ENCODE results near the gene LGR6.

Gene LGR6

GRCh38 chr1:202270871-202271326 is 77.3 kb downstream of the LGR6 start (continued):
- peak; percentile 99 for TF ChIP-seq GLIS1 (tag by site-specific recombination; IDR thresholded peaks at IDR 0.05)
- no peak for TF ChIP-seq AEBP2 (tag by site-specific recombination; IDR thresholded peaks at IDR 0.05; ENCODE audit: borderline replicate concordance)
- TF ChIP-seq ZNF398 (tag by site-specific recombination; IDR thresholded peaks at IDR 0.05), result no peak
- no peak for TF ChIP-seq INSM2 (tag by site-specific recombination; IDR thresholded peaks at IDR 0.05)
- no peak for TF ChIP-seq MZF1 (tag by site-specific recombination; IDR thresholded peaks at IDR 0.05; ENCODE audit: borderline replicate concordance)
- TF ChIP-seq SALL2 (tag by site-specific recombination; IDR thresholded peaks at IDR 0.05; ENCODE audit: borderline replicate concordance), result no peak
- TF ChIP-seq SP2 (tag by site-specific recombination; IDR thresholded peaks at IDR 0.05), result no peak
- no peak for TF ChIP-seq ATF2 (tag by site-specific recombination; IDR thresholded peaks at IDR 0.05; ENCODE audit: low read depth)
- no peak for TF ChIP-seq ZNF26 (tag by site-specific recombination; IDR thresholded peaks at IDR 0.05)
- TF ChIP-seq ZBTB49 (tag by site-specific recombination; IDR thresholded peaks at IDR 0.05; ENCODE audit: low read depth), result no peak
- no peak for TF ChIP-seq TSHZ1 (tag by site-specific recombination; IDR thresholded peaks at IDR 0.05; ENCODE audit: borderline replicate concordance)
- TF ChIP-seq ZNF843 (tag by site-specific recombination; IDR thresholded peaks at IDR 0.05), result no peak
- TF ChIP-seq ZNF248 (tag by site-specific recombination; IDR thresholded peaks at IDR 0.05), result no peak
- no peak for TF ChIP-seq ZNF169 (tag by site-specific recombination; IDR thresholded peaks at IDR 0.05)
- no peak for TF ChIP-seq ZSCAN16 (tag by site-specific recombination; IDR thresholded peaks at IDR 0.05)
- TF ChIP-seq ELK4 (IDR thresholded peaks at IDR 0.05; ENCODE audit: borderline replicate concordance, low read depth, low read length), result no peak
- TF ChIP-seq PATZ1 (tag by site-specific recombination; IDR thresholded peaks at IDR 0.05), result no peak
- no peak for TF ChIP-seq ZNF777 (tag by site-specific recombination; IDR thresholded peaks at IDR 0.05; ENCODE audit: borderline replicate concordance)
- TF ChIP-seq ZNF785 (tag by site-specific recombination; IDR thresholded peaks at IDR 0.05), result no peak
- TF ChIP-seq YY2 (tag by site-specific recombination; IDR thresholded peaks at IDR 0.05), result no peak
- TF ChIP-seq ZNF121 (tag by site-specific recombination; IDR thresholded peaks at IDR 0.05), result no peak
